Left ventricle myocardium inferior (tissue), 1 donor: ENCODE data around the gene NCAPH2. TPM values are rescaled to one million over a fixed set of nuclear protein-coding genes. Genes with fewer than 3 reads are reported as not detected.
A peak's percentile ranks its signal among the peaks of the same experiment; 100 is the strongest.

Experiments
- DNase-seq: peaks from one replicate; pipeline ENCODE4 v3.0.0-alpha.2; 2020
- H3K27ac ChIP-seq: fragments of 200-600 bp; replicated peaks from 2 replicates; pipeline ENCODE4 v1.8.0; 2021
- H3K27me3 ChIP-seq: fragments of 200-600 bp; 2 replicates; pipeline ENCODE4 v1.8.0; 2021; ENCODE audit warnings: low read depth
- H3K36me3 ChIP-seq: fragments of 200-600 bp; 2 replicates; pipeline ENCODE4 v1.8.0; 2021
- H3K4me1 ChIP-seq: fragments of 200-600 bp; 2 replicates; pipeline ENCODE4 v1.8.0; 2021
- H3K4me3 ChIP-seq: fragments of 200-600 bp; 2 replicates; pipeline ENCODE4 v1.8.0; 2021; ENCODE audit warnings: mild to moderate bottlenecking, moderate library complexity
- H3K9me3 ChIP-seq: fragments of 200-600 bp; replicated peaks from 2 replicates; pipeline ENCODE4 v1.8.0; 2021
- intact Hi-C: fragments of 100-400 bp; cut with micrococcal nuclease; formaldehyde crosslinking; loops from one replicate; pipeline ENCODE4 v1.11.0; 2022
- total RNA-seq: library from RNA; stranded (reverse); fragmentation: NEBNext Ultra II Directional; extraction: Animal tissue kit (Norgen Biotek cat#: 25700); gene quantifications from one replicate; pipeline ENCODE4 v1.2.1, GENCODE V29; 2021
- TF ChIP-seq, protein P1 (sequence below): fragments of 200-600 bp; IDR thresholded peaks from 2 replicates; pipeline ENCODE4 v1.8.0; 2021; ENCODE audit warnings: antibody characterized with exemption, mild to moderate bottlenecking, borderline replicate concordance
- donor health status: DM: no; HTN: yes; CAD: no; lungs with severe emphysema.

The NCAPH2 gene
- total RNA-seq, 1 donor from 2014 or later, result 27.7 TPM

DNA sequence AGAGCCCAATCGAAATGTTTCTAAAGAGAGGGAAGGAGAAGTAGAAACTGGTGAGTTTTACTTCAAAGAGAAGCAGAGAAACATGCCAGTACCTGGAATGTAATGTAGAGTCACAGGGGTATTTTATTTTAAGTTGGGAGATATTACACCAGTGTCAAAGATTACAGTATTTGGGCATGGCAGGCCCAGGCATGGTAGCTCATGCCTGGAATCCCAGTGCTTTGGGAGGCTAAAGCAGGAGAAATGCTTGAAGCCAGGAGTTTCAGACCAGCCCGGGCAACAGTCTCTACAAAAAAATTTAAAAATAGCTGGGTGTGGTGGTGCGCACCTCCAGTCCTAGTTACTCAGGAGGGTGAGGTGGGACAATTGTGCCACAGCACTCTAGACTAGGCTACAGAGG lies 52.0 kb downstream of the NCAPH2 start:
- intact Hi-C loops, result no loop called here
- no peaks in the 10 kb centered on the region for H3K27me3 ChIP-seq
- DNase-seq, result no peak
- peaks cover 18% of the 10 kb centered on the region for H3K4me1 ChIP-seq
- no peak overlapping the region for H3K4me3 ChIP-seq
- no peaks in the 10 kb centered on the region for H3K9me3 ChIP-seq
- H3K36me3 ChIP-seq, result no peaks in the 10 kb centered on the region
- TF ChIP-seq, protein P1, sequence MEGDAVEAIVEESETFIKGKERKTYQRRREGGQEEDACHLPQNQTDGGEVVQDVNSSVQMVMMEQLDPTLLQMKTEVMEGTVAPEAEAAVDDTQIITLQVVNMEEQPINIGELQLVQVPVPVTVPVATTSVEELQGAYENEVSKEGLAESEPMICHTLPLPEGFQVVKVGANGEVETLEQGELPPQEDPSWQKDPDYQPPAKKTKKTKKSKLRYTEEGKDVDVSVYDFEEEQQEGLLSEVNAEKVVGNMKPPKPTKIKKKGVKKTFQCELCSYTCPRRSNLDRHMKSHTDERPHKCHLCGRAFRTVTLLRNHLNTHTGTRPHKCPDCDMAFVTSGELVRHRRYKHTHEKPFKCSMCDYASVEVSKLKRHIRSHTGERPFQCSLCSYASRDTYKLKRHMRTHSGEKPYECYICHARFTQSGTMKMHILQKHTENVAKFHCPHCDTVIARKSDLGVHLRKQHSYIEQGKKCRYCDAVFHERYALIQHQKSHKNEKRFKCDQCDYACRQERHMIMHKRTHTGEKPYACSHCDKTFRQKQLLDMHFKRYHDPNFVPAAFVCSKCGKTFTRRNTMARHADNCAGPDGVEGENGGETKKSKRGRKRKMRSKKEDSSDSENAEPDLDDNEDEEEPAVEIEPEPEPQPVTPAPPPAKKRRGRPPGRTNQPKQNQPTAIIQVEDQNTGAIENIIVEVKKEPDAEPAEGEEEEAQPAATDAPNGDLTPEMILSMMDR, result no peak
- H3K27ac ChIP-seq, result no peak overlapping the region

DNA sequence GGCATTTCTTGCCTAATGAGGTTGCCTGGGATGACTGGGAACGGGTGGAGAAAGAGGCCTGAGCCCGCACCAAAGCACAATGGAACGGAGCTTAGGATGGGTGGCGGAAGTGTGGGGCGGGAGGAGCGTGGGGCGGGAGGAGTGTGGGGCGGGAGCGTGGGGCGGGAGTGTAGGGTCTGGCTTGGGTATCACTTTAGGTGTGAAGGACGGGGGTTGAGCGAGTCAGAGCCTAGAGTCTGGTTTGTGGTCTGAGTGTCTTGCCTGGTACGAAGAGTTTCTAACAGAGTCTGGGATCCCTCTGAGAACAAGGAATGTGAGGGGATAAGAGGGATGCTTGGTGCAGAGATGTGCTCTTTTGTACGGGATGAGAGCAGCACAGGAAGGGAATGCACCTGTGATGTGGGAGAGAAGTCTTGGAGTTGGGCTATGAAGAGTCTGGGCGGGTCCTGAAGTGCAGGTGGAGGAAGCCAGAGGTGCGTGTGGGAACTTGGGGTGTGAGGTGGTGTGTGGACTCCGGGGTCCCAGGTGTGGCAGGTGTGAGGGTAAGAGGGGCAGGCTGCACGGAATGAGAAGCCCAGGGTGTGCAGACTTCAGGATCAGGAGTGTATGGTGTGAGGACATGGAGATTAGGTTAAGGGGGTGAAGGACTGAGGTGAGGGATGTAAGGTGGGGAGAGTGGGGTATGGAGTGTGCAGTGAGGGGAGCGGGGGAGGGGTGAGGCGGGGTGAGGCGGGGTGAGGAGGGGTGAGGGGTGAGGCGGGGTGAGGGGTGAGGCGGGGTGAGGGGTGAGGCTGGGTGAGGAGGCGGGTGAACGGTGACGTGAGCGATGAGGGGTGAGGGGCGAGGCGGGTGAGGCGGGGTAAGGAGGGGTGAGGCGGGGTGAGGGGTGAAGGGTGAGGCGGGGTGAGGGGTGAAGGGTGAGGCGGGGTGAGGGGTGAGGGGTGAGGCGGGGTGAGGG lies 53.7 kb downstream of the NCAPH2 start:
- H3K27me3 ChIP-seq, result no peaks in the 10 kb centered on the region
- H3K36me3 ChIP-seq, result no peaks in the 10 kb centered on the region
- TF ChIP-seq, protein P1, result no peak
- DNase-seq, result no peak
- intact Hi-C loops, result no loop called here
- H3K4me1 ChIP-seq, result peaks cover 18% of the 10 kb centered on the region
- no peak overlapping the region for H3K4me3 ChIP-seq
- H3K27ac ChIP-seq, result no peak overlapping the region
- H3K9me3 ChIP-seq, result no peaks in the 10 kb centered on the region

DNA sequence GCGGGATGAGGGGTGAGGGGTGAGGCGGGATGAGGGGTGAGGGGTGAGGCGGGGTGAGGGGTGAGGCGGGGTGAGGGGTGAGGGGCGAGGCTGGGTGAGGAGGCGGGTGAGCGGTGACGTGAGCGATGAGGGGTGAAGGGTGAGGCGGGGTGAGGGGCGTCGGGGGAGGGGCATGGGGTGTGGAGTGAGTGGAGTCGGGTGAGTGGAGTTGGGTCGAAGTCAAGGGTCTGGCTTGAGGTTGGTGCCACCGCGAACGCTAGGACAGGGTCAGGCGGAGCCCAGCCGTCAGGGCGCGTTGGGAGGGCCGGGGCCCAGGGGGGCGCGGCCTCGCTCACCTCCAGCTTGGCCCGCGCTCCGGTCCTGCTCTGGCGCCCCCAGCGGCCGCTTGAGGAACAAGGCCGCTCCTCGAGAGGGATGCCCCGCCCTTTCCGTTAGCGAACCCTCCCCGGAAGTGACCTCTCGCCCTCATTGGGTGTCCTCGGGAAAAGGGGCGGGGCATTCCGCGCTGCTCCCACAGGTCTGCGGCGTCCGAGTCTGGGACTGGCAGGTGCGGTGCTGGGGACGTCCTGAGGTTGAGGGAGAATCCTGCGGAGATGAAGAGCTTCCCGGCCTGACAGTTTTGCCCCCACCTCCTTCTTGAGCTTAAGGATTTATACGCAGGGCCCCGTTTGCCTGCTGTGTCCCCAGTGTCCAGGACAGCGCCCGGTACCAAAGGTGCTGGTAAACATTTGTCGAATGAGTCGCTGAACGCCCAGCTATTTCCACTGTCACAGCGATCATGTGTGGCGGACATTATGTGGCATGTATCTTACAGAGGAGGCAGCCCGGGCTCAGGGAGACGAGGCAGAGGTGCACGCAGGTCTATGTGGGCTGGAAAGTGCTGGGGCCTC lies 54.7 kb downstream of the NCAPH2 start, which contains the start of gene SYCE3:
TSS of gene SYCE3 (minus strand) at position 397 of the 890 bp plus-strand sequence. CDS start 6,514 bp downstream, outside the sequence.
- peak; percentile 96 for DNase-seq
- Histone ChIP-seq H3K36me3 (peaks cover 7% of the 10 kb centered on the region), H3K27ac (peak within 1 kb of the TSS; percentile 91), H3K4me1 (peaks cover 18% of the 10 kb centered on the region), H3K4me3 (peak within 1 kb of the TSS; percentile 81), H3K9me3 (no peaks in the 10 kb centered on the region), H3K27me3 (no peaks in the 10 kb centered on the region)
- TF ChIP-seq, protein P1, result peak; percentile 98
- intact Hi-C loops, result no loop called here

DNA sequence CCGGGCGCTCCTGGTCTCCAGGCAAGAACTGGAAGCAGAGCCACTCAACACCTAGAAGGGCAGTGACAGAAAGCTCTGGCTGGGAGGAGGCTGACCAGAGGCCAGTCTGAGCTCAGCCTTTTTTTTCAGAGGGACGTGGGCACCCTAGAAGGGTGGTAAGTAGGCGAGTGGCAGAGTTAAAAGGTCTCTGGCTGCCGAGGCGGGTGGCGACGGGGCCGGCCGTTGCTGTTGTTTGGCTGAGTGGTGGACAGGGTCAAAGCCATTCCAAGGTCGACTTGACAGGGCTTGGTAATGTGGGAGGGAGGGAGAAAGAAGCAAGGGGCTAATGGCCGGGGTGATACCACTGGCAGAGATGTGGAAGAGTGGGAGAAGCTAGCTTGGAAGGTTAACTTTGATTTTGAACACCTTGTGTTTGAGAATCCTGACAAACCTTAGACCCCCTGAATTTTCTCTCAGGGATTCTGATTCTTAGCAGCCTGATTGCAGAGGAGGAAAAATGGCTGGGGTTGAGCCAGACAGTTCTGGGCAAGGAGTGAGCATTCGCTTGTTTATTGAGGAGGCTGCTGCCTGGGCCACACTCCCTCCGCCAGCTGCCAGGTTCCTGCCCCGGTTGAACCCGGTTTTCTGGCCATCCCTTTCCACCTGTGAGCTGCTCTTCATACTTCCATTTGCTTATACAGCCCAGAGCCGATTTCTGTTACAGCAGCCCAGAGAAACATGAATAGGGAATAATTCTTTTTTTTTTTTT lies 55.6 kb downstream of the NCAPH2 start:
- Histone ChIP-seq H3K4me1 (peaks cover 18% of the 10 kb centered on the region), H3K36me3 (peaks cover 14% of the 10 kb centered on the region), H3K27ac (peak overlapping the region; percentile 91), H3K4me3 (peak overlapping the region; percentile 81), H3K27me3 (no peaks in the 10 kb centered on the region), H3K9me3 (no peaks in the 10 kb centered on the region)
- intact Hi-C loops, result no loop called here
- TF ChIP-seq, protein P1, result no peak
- DNase-seq, result no peak

DNA sequence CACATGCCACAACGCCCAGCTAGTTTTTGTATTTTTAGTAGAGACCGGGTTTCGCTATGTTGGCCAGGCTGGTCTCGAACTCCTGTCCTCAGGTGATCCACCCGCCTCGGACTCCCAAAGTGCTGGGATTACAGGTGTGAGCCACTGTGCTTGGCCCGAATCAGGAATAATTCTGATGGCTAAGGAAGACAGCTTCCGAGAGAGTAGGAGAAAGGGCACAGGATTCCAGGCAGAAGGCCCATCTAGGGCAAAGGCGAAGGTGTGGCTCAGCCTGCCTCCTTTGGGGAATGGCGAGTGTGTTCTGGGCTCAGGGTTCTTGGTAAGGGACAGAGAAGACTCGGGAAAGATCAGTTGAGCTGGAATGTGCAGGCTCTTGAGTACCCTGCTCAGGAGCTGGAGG lies 56.3 kb downstream of the NCAPH2 start:
- H3K27me3 ChIP-seq, result no peaks in the 10 kb centered on the region
- H3K4me1 ChIP-seq, result peaks cover 21% of the 10 kb centered on the region
- intact Hi-C loops, result no loop called here
- DNase-seq, result no peak
- peak overlapping the region; percentile 81 for H3K4me3 ChIP-seq
- peak overlapping the region; percentile 91 for H3K27ac ChIP-seq
- TF ChIP-seq, protein P1, result no peak
- H3K9me3 ChIP-seq, result no peaks in the 10 kb centered on the region
- peaks cover 21% of the 10 kb centered on the region for H3K36me3 ChIP-seq
